ENCODE results near the gene SCAMP1.
"Not testable (repeated sequence)": the region's sequence is repeated elsewhere in the genome, so short reads cannot be mapped to it uniquely, and the experiment has no call there.

Gene SCAMP1

GRCh38 chr5:78360924-78361630 is 660 bp downstream of the SCAMP1 start:
- DNase-seq: peak in 46 of 58 donors; percentile 5 to 74 (median 38)

- no peak for DNase-seq
Observed at GRCh38 chr5:78361631-78361993, 1.2 kb downstream of the SCAMP1 start.

- DNase-seq: no peak
Observed at GRCh38 chr5:78362220-78362619, 1.8 kb downstream of the SCAMP1 start.

GRCh38 chr5:78364005-78364404 is 3.6 kb downstream of the SCAMP1 start:
- DNase-seq: no peak

GRCh38 chr5:78367318-78367991 is 7.0 kb downstream of the SCAMP1 start:
- DNase-seq: no peak

GRCh38 chr5:78369680-78370079 is 9.3 kb downstream of the SCAMP1 start:
- DNase-seq: no peak

GRCh38 chr5:78373231-78373630 is 12.8 kb downstream of the SCAMP1 start:
- DNase-seq: no peak

- DNase-seq: no peak
Observed at GRCh38 chr5:78376315-78376714, 15.9 kb downstream of the SCAMP1 start.

GRCh38 chr5:78377056-78377717 is 16.8 kb downstream of the SCAMP1 start:
- peak in 1 of 58 donors; percentile 1 for DNase-seq

GRCh38 chr5:78377718-78378105 is 17.3 kb downstream of the SCAMP1 start:
- DNase-seq: no peak

GRCh38 chr5:78387468-78388153 is 27.2 kb downstream of the SCAMP1 start:
- DNase-seq: no peak

- not testable (repeated sequence) for DNase-seq
Observed at GRCh38 chr5:78391357-78391756, 30.9 kb downstream of the SCAMP1 start.

GRCh38 chr5:78397831-78398230 is 37.4 kb downstream of the SCAMP1 start:
- DNase-seq: no peak

- no peak for DNase-seq
Observed at GRCh38 chr5:78399116-78399515, 38.7 kb downstream of the SCAMP1 start.

GRCh38 chr5:78404682-78405293 is 44.4 kb downstream of the SCAMP1 start:
- DNase-seq: no peak

- DNase-seq: no peak
Observed at GRCh38 chr5:78405829-78406750, 45.7 kb downstream of the SCAMP1 start.

- no peak for DNase-seq
Observed at GRCh38 chr5:78407458-78407857, 47.0 kb downstream of the SCAMP1 start.

GRCh38 chr5:78411586-78411985 is 51.2 kb downstream of the SCAMP1 start:
- DNase-seq: no peak

GRCh38 chr5:78416677-78417425 is 56.4 kb downstream of the SCAMP1 start:
- DNase-seq: no peak

GRCh38 chr5:78419396-78419795 is 59.0 kb downstream of the SCAMP1 start:
- no peak for DNase-seq
